Activated CD4-positive, alpha-beta memory T cell treated with anti-CD3 and anti-CD28 coated beads, Interleukin-2, amount 10 ng/mL, durations not matched to agents 7 days and 5 days (primary cell): ENCODE data around the gene LUM. TPM values are rescaled to one million over a fixed set of nuclear protein-coding genes. Genes with fewer than 3 reads are reported as not detected.
"Not testable (repeated sequence)": the region's sequence is repeated elsewhere in the genome, so short reads cannot be mapped to it uniquely, and the experiment has no call there.

ENCODE experiments used
- CTCF ChIA-PET: fragments of 350-600 bp; sonication (Branson Sonifier 250); formaldehyde crosslinking; loops from one replicate; lab custom pipeline; 2021; ENCODE audit warnings: antibody characterized with exemption, inconsistent platforms; lab: Charles Lee
- POLR2A ChIA-PET: fragments of 350-600 bp; sonication (Branson Sonifier 250); formaldehyde crosslinking; loops from one replicate; lab custom pipeline; 2021; ENCODE audit warnings: antibody characterized with exemption; lab: Charles Lee
- DNase-seq: peaks from one replicate; pipeline ENCODE4 v3.0.0-alpha.2; 2020
- H3K27ac Mint-ChIP-seq: one replicate; pipeline ENCODE4 v1.8.0; 2021; ENCODE audit warnings: mild to moderate bottlenecking, mixed read lengths
- H3K27me3 Mint-ChIP-seq: one replicate; pipeline ENCODE4 v1.8.0; 2021; ENCODE audit warnings: mixed read lengths
- H3K36me3 Mint-ChIP-seq: one replicate; pipeline ENCODE4 v1.8.0; 2021; ENCODE audit warnings: low read depth, mixed read lengths
- H3K4me1 Mint-ChIP-seq: one replicate; pipeline ENCODE4 v1.8.0; 2021; ENCODE audit warnings: mixed read lengths
- H3K4me3 Mint-ChIP-seq: one replicate; pipeline ENCODE4 v1.8.0; 2021; ENCODE audit warnings: mild to moderate bottlenecking, mixed read lengths
- H3K9me3 Mint-ChIP-seq: one replicate; pipeline ENCODE4 v1.8.0; 2021; ENCODE audit warnings: mixed read lengths
- total RNA-seq, 2 experiments: library from RNA; stranded (reverse); gene quantifications; one replicate each; pipeline ENCODE4 v1.2.3, GENCODE V29; 2021

Gene LUM
- total RNA-seq, 2 experiments from 2014 or later, result not detected

DNA sequence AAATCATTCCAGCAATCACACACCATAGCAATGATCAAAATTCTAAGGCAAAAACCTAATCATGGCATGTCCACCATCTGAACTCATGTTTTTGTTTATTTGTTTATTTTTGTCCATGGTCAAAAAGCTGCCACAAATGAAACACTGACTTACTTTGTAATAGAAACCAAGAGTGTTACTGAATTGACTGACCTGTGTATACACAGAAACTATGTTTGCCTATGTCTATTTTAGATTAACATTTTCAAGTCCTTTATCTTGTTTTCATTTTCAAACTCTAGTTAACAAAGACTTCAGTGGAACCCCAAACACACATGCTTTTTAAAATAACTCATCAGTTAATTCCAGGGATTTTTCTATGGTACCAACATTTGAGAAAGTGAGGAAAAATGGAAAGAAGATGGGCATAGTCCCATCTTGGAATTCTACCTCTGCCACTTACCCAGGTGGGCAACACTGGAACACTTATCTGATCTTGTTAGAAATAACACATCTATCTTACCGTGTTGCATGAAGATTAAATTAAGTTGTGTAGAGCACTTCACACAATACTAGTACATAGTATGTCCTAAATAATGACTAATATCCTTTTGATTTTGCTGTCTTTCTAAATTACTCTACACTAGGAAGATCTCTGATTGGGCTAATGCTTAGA lies 6.4 kb downstream of the LUM start:
- Mint-ChIP-seq H3K9me3 (no peaks in the 10 kb centered on the region), H3K27ac (no peak overlapping the region), H3K27me3 (no peaks in the 10 kb centered on the region), H3K4me3 (no peak overlapping the region), H3K36me3 (no peaks in the 10 kb centered on the region), H3K4me1 (no peaks in the 10 kb centered on the region)
- ChIA-PET POLR2A (no interaction called here), CTCF (no interaction called here)
- DNase-seq, result no peak

DNA sequence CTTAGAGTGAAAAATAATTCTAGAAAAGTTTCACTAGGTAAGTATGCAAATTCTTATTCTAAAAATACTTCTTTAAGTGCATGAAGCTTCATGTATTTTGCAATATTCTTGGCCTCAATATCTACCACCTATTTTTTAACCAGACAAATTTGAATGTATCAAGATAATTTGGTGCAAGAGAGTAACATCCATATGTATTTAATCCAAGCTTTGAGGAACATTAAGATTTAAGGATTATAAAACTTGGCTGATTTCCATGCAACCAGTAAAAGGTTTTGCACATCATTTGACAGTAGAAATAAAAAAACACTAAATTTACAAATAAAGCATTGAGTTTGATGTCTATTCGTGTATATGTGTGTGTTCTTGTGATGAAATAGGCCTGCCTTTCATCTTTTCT lies 7.7 kb downstream of the LUM start:
- CTCF ChIA-PET, result no interaction called here

GRCh38 chr12:91103101-91103500 lies 8.2 kb downstream of the LUM start:
- no peaks in the 10 kb centered on the region for H3K36me3 Mint-ChIP-seq
- H3K4me3 Mint-ChIP-seq, result no peak overlapping the region
- CTCF ChIA-PET, result no interaction called here
- no peaks in the 10 kb centered on the region for H3K4me1 Mint-ChIP-seq
- no peaks in the 10 kb centered on the region for H3K27me3 Mint-ChIP-seq
- POLR2A ChIA-PET, result no interaction called here
- H3K9me3 Mint-ChIP-seq, result no peaks in the 10 kb centered on the region
- no peak for DNase-seq
- no peak overlapping the region for H3K27ac Mint-ChIP-seq

More for the DNA sequence above, 7.7 kb downstream of the LUM start:
- DNase-seq, result no peak
- Mint-ChIP-seq H3K27me3 (no peaks in the 10 kb centered on the region), H3K4me1 (no peaks in the 10 kb centered on the region), H3K9me3 (no peaks in the 10 kb centered on the region), H3K36me3 (no peaks in the 10 kb centered on the region), H3K27ac (no peak overlapping the region), H3K4me3 (no peak overlapping the region)
- POLR2A ChIA-PET, result no interaction called here

DNA sequence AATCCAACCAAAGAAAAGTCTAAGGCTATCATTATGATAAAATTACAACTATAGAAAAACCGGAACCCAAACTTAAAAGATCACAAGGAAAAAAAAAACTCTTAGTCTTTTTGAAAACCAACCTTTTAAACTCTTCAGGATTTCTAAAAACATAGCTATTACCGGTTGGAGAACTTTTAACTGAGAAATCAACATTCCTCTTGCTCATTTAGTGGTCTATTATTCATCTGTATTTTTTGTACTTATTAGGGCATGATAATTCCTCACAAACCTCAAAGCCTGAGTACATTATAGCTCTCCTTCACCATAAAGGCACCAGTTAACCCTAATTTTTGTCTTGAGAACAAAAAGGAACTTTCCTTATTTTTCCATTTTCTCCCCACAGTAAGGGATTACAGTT lies 10.4 kb downstream of the LUM start:
- H3K4me3 Mint-ChIP-seq, result no peak overlapping the region
- H3K4me1 Mint-ChIP-seq, result no peaks in the 10 kb centered on the region
- no peaks in the 10 kb centered on the region for H3K9me3 Mint-ChIP-seq
- ChIA-PET POLR2A (no interaction called here), CTCF (no interaction called here)
- no peak overlapping the region for H3K27ac Mint-ChIP-seq
- no peaks in the 10 kb centered on the region for H3K27me3 Mint-ChIP-seq
- no peak for DNase-seq
- H3K36me3 Mint-ChIP-seq, result no peaks in the 10 kb centered on the region

GRCh38 chr12:91099836-91100235 lies 11.5 kb downstream of the LUM start:
- no peak for DNase-seq
- no peak overlapping the region for H3K27ac Mint-ChIP-seq
- ChIA-PET CTCF (interaction anchor here (1.8 kb wide), 1 partner anchor 9 kb away, joined by 6 read pairs; no protein-coding TSS in a partner anchor), POLR2A (no interaction called here)
- no peaks in the 10 kb centered on the region for H3K4me1 Mint-ChIP-seq
- H3K27me3 Mint-ChIP-seq, result no peaks in the 10 kb centered on the region
- no peaks in the 10 kb centered on the region for H3K36me3 Mint-ChIP-seq
- H3K9me3 Mint-ChIP-seq, result no peaks in the 10 kb centered on the region
- no peak overlapping the region for H3K4me3 Mint-ChIP-seq

DNA sequence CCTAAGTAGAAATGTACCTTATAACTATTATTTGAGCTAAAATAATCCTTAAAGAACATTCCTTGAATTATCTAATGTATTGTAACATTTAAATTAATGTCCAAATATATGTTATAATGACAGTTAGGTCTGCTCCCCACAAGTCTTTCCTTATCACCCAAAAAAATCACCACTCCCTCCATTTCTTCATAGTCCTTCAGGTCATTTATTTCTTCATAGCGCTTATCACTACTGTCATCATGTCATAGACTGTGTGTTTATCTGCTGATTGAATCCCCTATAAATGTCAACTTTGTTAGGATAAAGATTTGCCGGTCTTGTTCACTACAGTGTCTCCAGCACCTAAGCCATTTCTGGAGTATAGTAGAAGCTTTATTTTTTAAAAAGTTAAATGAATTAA lies 12.0 kb downstream of the LUM start:
- no peaks in the 10 kb centered on the region for H3K36me3 Mint-ChIP-seq
- CTCF ChIA-PET, result interaction anchor here (1.8 kb wide), 1 partner anchor 9 kb away, joined by 6 read pairs; no protein-coding TSS in a partner anchor
- no peak overlapping the region for H3K4me3 Mint-ChIP-seq
- POLR2A ChIA-PET, result no interaction called here
- H3K27me3 Mint-ChIP-seq, result no peaks in the 10 kb centered on the region
- no peak for DNase-seq
- H3K27ac Mint-ChIP-seq, result no peak overlapping the region
- no peaks in the 10 kb centered on the region for H3K9me3 Mint-ChIP-seq
- no peaks in the 10 kb centered on the region for H3K4me1 Mint-ChIP-seq

- no peaks in the 10 kb centered on the region for H3K4me1 Mint-ChIP-seq
- CTCF ChIA-PET, result interaction anchor here (1.8 kb wide), 1 partner anchor 10 kb away, joined by 6 read pairs; no protein-coding TSS in a partner anchor
Observed at GRCh38 chr12:91098941-91099340, 12.4 kb downstream of the LUM start.

DNA sequence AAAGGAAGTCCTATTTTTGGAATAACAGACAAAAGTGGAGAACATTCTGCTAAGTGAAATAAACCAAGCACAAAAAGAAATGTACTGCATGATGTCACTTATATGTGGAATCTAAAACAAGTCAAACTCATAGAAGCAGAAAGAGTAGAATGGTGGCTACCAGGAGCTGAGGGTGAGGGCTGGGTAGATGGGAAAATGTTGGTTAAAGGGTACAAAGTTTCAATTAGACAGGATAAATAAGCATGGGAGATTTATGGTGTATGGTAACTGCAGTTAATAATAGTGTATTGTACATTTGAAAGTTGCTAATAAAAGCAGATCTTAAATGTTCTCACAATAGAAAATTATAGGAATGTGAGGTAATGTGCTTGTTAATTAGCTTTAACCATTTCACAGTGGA lies 12.8 kb downstream of the LUM start:
- Mint-ChIP-seq H3K9me3 (no peaks in the 10 kb centered on the region), H3K27ac (no peak overlapping the region), H3K4me1 (no peaks in the 10 kb centered on the region), H3K36me3 (no peaks in the 10 kb centered on the region), H3K4me3 (no peak overlapping the region), H3K27me3 (no peaks in the 10 kb centered on the region)
- CTCF ChIA-PET, result interaction anchor here (0.6 to 1.8 kb wide), 2 partner anchors 10 to 12 kb away, joined by 3 to 6 read pairs; no protein-coding TSS in a partner anchor
- no peak for DNase-seq
- POLR2A ChIA-PET, result no interaction called here

More at GRCh38 chr12:91098941-91099340, 12.4 kb downstream of the LUM start:
- POLR2A ChIA-PET, result no interaction called here
- H3K36me3 Mint-ChIP-seq, result no peaks in the 10 kb centered on the region
- DNase-seq, result no peak
- H3K4me3 Mint-ChIP-seq, result no peak overlapping the region
- no peaks in the 10 kb centered on the region for H3K27me3 Mint-ChIP-seq
- H3K9me3 Mint-ChIP-seq, result no peaks in the 10 kb centered on the region
- no peak overlapping the region for H3K27ac Mint-ChIP-seq

GRCh38 chr12:91094957-91095356 lies 16.3 kb downstream of the LUM start:
- DNase-seq, result no peak
- Mint-ChIP-seq H3K27me3 (no peaks in the 10 kb centered on the region), H3K4me3 (no peak overlapping the region), H3K27ac (no peak overlapping the region), H3K9me3 (no peaks in the 10 kb centered on the region), H3K36me3 (no peaks in the 10 kb centered on the region), H3K4me1 (no peaks in the 10 kb centered on the region)
- CTCF ChIA-PET, result no interaction called here
- POLR2A ChIA-PET, result no interaction called here

DNA sequence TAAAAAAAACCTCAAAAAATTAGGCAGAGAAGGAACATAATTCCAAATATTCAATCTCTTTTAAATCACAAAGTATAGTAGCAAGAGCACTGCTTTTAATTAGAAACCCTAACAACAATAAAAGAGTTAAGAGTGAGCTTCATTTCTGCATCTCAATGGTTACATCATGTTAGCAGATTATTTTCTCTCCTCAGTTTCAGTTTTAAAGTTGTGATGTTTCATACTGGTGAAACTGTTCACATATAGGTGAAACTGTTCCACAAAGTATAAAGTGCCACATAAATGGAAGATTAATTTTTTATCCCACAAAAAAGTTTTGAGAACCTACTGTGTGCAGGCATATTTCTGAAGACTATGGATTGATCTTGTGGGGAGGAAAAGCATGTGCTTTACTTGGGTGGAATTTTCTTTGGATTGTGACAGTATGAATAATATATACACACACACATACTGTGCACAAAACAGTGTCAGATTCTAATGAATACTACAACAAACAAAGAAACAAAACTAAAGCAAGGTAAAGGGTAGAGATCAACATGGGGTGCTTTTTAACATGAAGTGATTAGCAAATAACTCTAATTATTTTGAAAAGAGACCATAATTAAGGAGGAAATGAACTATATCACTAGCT lies 17.1 kb downstream of the LUM start:
- peaks cover 4% of the 10 kb centered on the region for H3K9me3 Mint-ChIP-seq
- H3K27ac Mint-ChIP-seq, result no peak overlapping the region
- ChIA-PET POLR2A (no interaction called here), CTCF (no interaction called here)
- H3K27me3 Mint-ChIP-seq, result no peaks in the 10 kb centered on the region
- no peak overlapping the region for H3K4me3 Mint-ChIP-seq
- no peak for DNase-seq
- H3K36me3 Mint-ChIP-seq, result no peaks in the 10 kb centered on the region
- H3K4me1 Mint-ChIP-seq, result no peaks in the 10 kb centered on the region

DNA sequence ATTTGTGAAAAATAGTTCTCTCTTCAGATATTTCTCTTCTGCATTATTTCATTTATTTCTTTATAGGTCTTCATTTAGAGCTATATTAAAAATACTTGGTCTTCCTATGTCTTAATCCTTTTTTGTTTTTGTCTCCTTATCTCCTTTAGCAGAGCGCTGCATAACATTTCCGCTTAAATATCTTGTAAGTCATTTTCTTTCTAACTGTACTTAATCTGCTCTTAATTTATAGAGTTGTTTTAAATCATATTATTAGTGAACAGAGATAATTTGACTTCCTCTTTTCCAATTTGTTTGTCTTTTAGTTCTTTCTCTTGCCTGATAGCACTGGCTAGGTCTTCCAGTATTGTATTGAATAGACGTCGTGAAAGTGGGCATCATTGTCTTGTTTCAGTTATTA lies 18.0 kb downstream of the LUM start:
- H3K27me3 Mint-ChIP-seq, result no peaks in the 10 kb centered on the region
- H3K27ac Mint-ChIP-seq, result no peak overlapping the region
- POLR2A ChIA-PET, result no interaction called here
- DNase-seq, result no peak
- no peaks in the 10 kb centered on the region for H3K36me3 Mint-ChIP-seq
- H3K9me3 Mint-ChIP-seq, result peaks cover 8% of the 10 kb centered on the region
- H3K4me1 Mint-ChIP-seq, result no peaks in the 10 kb centered on the region
- H3K4me3 Mint-ChIP-seq, result no peak overlapping the region
- CTCF ChIA-PET, result no interaction called here

- Mint-ChIP-seq H3K36me3 (no peaks in the 10 kb centered on the region), H3K9me3 (peaks cover 8% of the 10 kb centered on the region), H3K4me3 (no peak overlapping the region), H3K27ac (no peak overlapping the region), H3K4me1 (no peaks in the 10 kb centered on the region), H3K27me3 (no peaks in the 10 kb centered on the region)
- ChIA-PET POLR2A (no interaction called here), CTCF (no interaction called here)
- no peak for DNase-seq
Observed at GRCh38 chr12:91091916-91092715, 19.2 kb downstream of the LUM start.

DNA sequence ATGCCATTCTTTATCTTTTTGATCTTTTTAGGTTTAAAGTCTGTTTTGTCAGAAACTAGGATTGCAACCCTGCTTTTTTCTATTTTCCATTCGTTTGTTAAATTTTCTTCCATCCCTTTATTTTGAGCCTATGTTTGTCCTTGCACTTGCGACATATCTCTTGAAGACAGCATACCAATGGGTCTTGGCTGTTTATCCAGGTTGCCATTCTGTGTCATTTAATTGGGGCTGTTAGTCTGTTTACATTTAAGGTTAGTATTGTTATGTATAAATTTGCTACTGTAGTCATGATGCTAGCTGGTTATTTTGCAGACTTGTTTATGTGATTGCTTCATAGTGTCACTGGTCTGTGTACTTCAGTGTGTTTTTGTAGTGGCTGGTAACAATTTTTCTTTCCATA lies 21.3 kb downstream of the LUM start:
- POLR2A ChIA-PET, result not testable (repeated sequence)

More for the DNA sequence above, 21.3 kb downstream of the LUM start:
- H3K27me3 Mint-ChIP-seq, H3K27ac Mint-ChIP-seq, H3K4me3 Mint-ChIP-seq, CTCF ChIA-PET, H3K4me1 Mint-ChIP-seq, DNase-seq, H3K36me3 Mint-ChIP-seq, H3K9me3 Mint-ChIP-seq: not testable (repeated sequence)
